OCI-M2 (cell line): ENCODE data around the gene FKBP1C.
"Not testable (repeated sequence)": the region's sequence is repeated elsewhere in the genome, so short reads cannot be mapped to it uniquely, and the experiment has no call there.

Experiments used
- DNase-seq: peaks from one replicate; lab custom pipeline; 2025; ENCODE audit not compliant: unreplicated experiment; lab: John Stamatoyannopoulos, UW

FKBP1C gene

GRCh38 chr6:63211343-63211742 lies at the start of gene FKBP1C:
Gene FKBP1C, plus strand, starts transcription at chr6:63211469.
- not testable (repeated sequence) for DNase-seq

- DNase-seq = not testable (repeated sequence)
Observed at GRCh38 chr6:63164047-63164803, 47.0 kb upstream of the FKBP1C start.

DNA sequence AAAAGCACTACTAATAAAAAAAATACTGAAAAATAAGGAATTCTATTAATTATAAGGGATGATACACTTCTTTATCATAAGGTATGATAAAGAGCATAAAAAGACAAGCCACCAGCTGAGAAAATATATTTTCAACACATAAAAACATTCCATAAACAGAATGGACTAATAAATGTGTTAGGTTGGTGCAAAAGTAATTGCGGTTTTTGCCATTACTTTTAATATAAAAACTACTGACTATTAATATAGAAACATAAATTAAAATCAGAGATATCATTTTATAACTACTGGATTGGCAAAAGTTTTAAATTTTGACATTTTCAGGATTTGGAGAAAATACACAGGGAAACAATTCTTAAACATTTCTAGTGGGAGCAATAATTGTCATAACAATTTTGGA lies 37.1 kb upstream of the FKBP1C start:
- no peak for DNase-seq

GRCh38 chr6:63176181-63176580 lies 35.1 kb upstream of the FKBP1C start:
- DNase-seq = no peak

- DNase-seq = no peak
Observed at GRCh38 chr6:63180367-63180766, 30.9 kb upstream of the FKBP1C start.

GRCh38 chr6:63186970-63187369 lies 24.3 kb upstream of the FKBP1C start:
- no peak for DNase-seq

DNA sequence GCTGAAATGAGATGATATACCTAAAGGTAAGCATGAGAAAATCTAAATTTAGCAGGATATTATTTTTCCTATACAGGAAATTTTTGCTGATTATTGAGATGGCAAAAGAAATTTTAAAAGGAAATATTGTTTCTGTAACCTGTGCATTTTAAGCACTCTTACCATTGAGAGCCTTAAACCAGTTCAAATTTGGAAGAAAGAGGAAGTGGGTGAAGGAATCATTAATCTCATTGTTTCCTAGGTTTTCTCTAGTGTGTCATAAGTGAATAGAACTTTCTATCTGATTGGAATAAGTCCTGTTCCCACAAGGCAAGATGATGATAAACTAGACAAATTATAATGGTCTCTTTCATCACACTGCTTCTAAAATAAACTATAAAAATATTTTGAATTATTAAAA lies 22.4 kb upstream of the FKBP1C start:
- DNase-seq = no peak

- DNase-seq = no peak
Observed at GRCh38 chr6:63193324-63193723, 17.9 kb upstream of the FKBP1C start.

DNA sequence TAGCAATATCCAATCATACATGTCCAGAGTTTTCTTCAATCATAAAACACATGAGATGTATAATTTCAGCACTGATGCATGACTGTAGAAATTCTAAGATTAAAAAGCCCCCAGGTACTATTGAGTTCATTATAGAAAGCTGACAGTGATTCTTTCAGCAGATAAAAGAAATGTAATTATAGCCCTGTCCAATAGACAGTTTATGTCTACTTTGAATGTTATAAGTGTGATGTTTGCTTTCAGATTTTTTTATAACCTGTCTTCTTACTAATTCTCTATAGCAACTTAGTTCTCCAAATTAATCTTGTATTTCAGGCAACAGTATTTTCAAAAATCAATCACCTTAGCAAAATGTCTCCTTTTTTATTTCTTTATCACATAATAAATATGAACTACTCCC lies 13.5 kb upstream of the FKBP1C start:
- DNase-seq = no peak

- no peak for DNase-seq
Observed at GRCh38 chr6:63213325-63213724, 2.1 kb downstream of the FKBP1C start.

DNA sequence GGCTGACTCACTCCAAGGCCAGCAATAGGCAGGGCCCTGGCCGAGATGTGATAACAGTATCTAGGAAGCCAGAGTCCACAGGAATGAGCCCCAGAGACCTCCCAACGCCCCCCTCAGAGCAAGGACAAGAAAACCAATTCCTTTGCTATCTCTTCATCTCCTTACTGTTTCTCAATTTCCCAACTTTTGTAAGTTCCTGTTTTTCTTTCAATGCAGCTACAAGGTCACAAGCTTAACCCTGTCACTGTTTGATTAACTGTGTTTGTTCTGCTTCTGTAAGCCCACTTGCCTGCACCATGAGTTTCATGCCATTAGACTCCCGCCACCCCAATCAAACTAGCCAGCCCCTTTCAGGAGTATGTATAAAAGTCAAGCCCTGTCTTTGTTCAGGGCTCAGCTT lies 3.5 kb downstream of the FKBP1C start:
- DNase-seq = no peak

DNA sequence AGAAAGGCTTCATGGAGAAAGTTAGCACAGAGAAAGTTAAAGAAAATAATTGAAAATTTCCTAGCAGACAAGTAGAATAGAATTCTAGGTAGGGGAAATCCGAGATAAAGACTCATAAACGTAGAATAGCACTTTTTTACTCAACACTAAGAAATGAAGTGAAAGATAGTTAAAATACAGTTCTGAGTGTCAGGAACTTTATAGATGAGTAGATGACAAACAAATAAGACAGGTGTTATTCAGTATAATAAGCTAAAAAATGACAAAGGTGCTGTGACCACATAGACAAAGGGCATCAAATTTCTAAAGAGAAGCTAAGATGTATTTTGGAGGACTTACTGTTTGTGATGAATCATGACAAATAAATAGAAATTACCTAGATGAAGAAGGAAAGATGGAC lies 12.9 kb downstream of the FKBP1C start:
- no peak for DNase-seq

DNA sequence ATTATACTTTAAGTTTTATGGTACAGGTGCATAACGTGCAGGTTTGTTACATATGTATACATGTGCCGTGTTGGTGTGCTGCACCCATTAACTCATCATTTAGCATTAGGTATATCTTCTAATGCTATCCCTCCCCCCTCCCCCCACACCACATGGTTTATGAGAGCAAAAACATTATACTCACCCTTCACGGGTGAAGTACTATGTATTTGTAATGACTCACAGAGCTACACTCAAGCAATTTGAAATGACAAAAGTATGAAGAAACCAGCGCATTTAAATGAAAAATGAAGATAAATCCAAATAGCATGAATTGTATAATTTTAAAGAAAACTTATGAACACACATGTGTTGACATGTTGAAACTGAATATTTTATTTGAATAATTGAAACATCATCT lies 14.7 kb downstream of the FKBP1C start:
- DNase-seq = not testable (repeated sequence)

DNA sequence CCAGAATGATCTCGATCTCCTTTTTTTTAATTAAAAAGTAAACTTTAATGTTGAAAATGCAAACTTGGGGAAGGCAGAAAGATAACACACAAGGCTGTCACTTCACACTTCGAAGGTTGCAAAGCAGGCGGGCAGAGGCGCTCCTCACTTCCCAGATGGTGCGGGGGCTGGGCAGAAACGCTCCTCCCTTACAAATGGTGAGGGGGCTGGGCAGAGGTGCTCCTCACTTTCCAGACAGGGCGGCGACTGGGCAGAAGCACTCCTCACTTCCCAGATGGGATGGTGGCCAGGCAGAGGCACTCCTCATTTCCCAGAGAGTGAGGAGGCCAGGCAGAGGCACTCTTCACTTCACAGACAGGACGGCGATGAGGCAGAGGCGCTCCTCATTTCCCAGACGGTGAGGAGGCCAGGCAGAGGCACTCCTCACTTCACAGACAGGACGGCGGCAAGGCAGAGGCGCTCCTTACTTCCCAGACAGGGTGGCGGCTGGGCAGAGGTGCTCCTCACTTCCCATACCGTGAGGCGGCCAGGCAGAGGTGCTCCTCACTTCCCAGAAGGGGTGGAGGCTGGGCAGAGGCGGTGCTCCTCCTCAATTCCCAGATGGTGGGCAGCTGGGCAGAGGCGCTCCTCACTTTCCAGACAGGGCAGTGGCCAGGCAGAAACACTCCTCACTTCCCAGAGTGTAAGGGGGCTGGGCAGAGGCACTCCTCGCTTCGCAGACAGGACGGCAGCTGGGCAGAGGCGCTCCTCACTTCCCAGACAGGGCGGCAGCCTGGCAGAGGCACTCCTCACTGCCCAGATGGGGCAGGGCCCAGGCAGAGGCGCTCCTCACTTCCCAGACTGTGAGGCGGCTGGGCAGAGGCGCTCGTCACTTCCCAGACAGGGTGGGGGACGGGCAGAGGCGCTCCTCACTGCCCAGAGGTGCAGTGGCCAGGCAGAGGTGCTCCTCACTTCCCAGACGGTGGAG lies 16.9 kb downstream of the FKBP1C start:
- DNase-seq = not testable (repeated sequence)

- not testable (repeated sequence) for DNase-seq
Observed at GRCh38 chr6:63230027-63230426, 18.8 kb downstream of the FKBP1C start.

DNA sequence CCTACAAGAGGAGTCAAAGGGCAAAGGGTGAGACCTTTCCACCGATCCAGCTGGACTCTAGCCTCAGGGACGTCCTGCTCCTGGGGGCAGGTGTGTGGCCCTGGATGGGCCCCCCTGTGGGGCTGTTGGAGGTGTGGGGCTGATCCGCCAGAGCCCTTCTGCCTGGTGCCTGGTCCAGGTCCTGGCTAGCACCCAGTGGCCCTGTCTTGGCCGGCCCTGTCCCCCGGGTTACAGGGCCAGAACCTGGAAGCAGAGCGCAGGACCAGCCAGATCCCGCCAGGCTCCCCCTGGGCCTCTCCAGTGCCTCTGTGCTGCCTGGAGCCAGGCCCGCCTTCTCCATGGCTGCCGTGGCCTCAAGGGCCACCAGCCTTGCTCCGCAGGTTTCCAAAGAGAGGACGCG lies 19.2 kb downstream of the FKBP1C start:
- DNase-seq = not testable (repeated sequence)

- no peak for DNase-seq
Observed at GRCh38 chr6:63236398-63236817, 25.1 kb downstream of the FKBP1C start.

DNA sequence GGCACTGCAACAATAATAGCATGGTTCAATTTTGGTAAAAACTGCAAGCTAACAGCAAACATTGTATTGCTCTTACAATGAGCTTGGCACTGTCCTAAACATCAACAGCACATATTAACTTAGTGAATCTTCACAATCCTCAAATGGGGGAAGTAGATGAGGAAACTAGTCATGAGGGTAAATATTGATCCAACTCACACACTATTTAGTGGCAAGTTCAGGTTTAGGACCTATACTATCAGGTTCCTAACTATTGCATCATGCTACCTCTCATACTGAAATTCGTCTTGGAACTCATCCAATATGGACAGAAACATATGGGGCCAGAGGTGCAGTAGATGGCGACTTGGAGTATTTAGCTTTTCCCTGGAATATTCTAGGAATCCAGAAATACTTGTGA lies 34.2 kb downstream of the FKBP1C start:
- no peak for DNase-seq

DNA sequence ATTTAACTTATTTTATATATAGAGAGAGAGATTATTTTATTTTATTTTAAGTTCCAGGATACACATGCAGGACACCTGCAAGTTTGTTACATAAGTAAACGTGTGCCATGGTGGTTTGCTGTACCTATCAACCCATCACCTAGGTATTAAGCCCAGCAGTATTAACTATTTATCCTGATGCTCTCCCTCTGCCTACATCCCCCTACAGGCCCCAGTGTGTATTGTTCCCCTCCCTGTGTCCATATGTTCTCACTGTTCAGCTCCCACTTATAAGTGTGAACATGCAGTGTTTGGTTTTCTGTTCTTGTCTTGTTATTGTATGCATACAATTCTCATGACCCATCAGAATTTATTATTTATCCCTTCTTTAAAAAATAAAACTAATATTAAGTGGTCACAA lies 34.6 kb downstream of the FKBP1C start:
- no peak for DNase-seq

- DNase-seq = no peak
Observed at GRCh38 chr6:63246581-63246980, 35.3 kb downstream of the FKBP1C start.

GRCh38 chr6:63249875-63250482 lies 38.7 kb downstream of the FKBP1C start:
- DNase-seq = no peak

DNA sequence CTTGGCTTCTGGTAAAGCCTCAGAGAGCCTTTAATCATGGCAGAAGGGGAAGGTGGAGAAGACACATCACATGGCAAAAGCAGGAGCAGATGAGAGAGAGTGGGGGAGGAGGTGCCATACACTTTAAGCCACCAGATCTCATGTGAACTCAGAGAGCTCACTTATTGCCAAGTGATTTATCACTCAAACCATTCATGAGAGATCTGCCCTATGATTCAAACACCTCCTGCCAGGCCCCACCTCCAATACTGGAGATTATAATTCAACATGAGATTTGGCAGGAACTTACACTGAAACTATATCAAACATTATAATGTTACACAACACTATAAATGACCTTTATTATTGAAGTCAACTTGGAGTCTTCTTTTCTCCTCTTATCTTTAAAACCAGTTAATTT lies 47.9 kb downstream of the FKBP1C start:
- no peak for DNase-seq
